Measurements from ENCODE around the gene RALGPS1. TPM values are rescaled to one million over a fixed set of nuclear protein-coding genes. Genes with fewer than 3 reads are reported as not detected.

RALGPS1 gene
- total and polyA plus RNA-seq, 2 of the 8 experiments (the other 6 are each of a cell fraction or from before 2014, with no cell fraction given) = 20.0 to 23.5 TPM

DNA sequence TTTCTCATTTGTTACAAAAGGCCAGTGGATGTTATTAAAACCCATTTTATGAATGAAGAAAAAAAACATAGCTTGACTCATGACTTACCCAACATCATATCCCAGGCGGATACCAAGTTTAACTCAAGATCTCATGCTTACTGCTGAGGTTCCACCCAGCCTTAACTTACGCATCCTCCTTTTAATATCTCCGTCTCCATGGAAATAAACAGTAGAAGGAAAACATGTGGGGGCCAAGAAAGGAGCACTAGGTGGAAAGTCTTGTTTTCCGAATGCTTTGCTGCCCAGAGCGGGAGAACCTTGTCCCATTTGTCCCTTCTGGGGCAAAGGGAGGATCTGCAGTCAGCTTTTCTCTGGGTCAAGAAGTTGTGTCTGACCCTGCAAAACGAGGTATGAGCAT is 163.8 kb downstream of the RALGPS1 start:
- WGBS, 2 experiments (ENCODE audit: extremely low coverage in 1 of 2, insufficient coverage in 1 of 2, insufficient read length in 1 of 2, insufficient replicate concordance in 2 of 2, low coverage in 1 of 2, low lambda C conversion rate in 2 of 2, missing lambda C conversion rate in 1 of 2) = 91% methylated on average over 6 of the region's 6 CpGs; no CpG with 5 or more reads in 1 of the 2 experiments
- Histone ChIP-seq H2AFZ (ENCODE audit: low read length) (no peak overlapping the region), H2BK12ac (ENCODE audit: low read depth, low read length) (no peak overlapping the region), H2BK15ac (ENCODE audit: low read length) (no peak overlapping the region), H3K4me1 (replicated peaks in 1 of 4; ENCODE audit: control insufficient read depth in 3 of 4, insufficient read depth in 4 of 4, low read length in 3 of 4) (peaks cover 18 to 30% (median 23%) of the 10 kb centered on the region in 4 experiments), H3K79me2 (ENCODE audit: control insufficient read depth in 1 of 2, insufficient read depth in 2 of 2, low read length in 2 of 2) (no peaks in the 10 kb centered on the region), H3K4ac (replicated peaks; ENCODE audit: insufficient read length, low read depth, low read length) (no peak overlapping the region), H3K4me3 (ENCODE audit: extremely low read depth in 1 of 4, insufficient read depth in 2 of 4, low read depth in 3 of 4, low read length in 4 of 4) (no peak overlapping the region), H4K20me1 (replicated peaks in 1 of 2; ENCODE audit: control insufficient read depth in 1 of 2, insufficient read depth in 2 of 2, low read length in 2 of 2) (no peaks in the 10 kb centered on the region), H4K8ac (ENCODE audit: extremely low read depth, insufficient read depth, low read length) (no peak overlapping the region), H3K9ac (replicated peaks in 1 of 4; ENCODE audit: extremely low read depth in 1 of 4, low read depth in 3 of 4, low read length in 3 of 4) (no peak overlapping the region), H3K18ac (ENCODE audit: extremely low read depth, low read length) (no peak overlapping the region), H3K9me3 (ENCODE audit: insufficient read depth in 2 of 2, low read depth in 1 of 2, low read length in 1 of 2) (no peaks in the 10 kb centered on the region), H4K5ac (ENCODE audit: insufficient read length, low read depth, low read length) (no peak overlapping the region), H2BK5ac (ENCODE audit: low read depth, low read length) (no peak overlapping the region), H3K27me3 (replicated peaks in 1 of 4; ENCODE audit: control insufficient read depth in 3 of 4, extremely low read depth in 1 of 4, insufficient read depth in 3 of 4, low read length in 3 of 4) (no peaks in the 10 kb centered on the region; a peak in 1 of 7 replicates), H2AK5ac (ENCODE audit: low read depth, low read length) (no peak overlapping the region), H3K23ac (ENCODE audit: insufficient read length) (no peak overlapping the region), H3K27ac (ENCODE audit: low read depth, low read length) (no peak overlapping the region), H3K56ac (replicated peaks; ENCODE audit: insufficient read length, low read depth, low read length) (no peak overlapping the region), H3K23me2 (ENCODE audit: low read depth, low read length) (no peaks in the 10 kb centered on the region), H4K91ac (replicated peaks; ENCODE audit: insufficient read length, low read length) (no peak overlapping the region), H2BK20ac (ENCODE audit: low read length) (no peak overlapping the region), H3K79me1 (ENCODE audit: low read depth, low read length) (0 out of 2 replicates have a peak, but pooled peaks cover 2% of the 10 kb centered on the region), H3K14ac (ENCODE audit: insufficient read length) (no peak overlapping the region), H3K4me2 (ENCODE audit: insufficient read depth in 1 of 2, low read depth in 2 of 2, low read length in 2 of 2) (no peak overlapping the region), H2BK120ac (replicated peaks; ENCODE audit: low read depth, low read length) (no peak overlapping the region), H3K36me3 (ENCODE audit: control insufficient read depth in 2 of 4, insufficient read depth in 4 of 4, low read length in 3 of 4) (0 out of 8 replicates have a peak, but pooled peaks cover 0 to 2% (median 0%) of the 10 kb centered on the region in 4 experiments)
- no peak for FAIRE-seq
- no peak for DNase-seq (ENCODE audit: low read depth in 1 of 2, low spot score in 2 of 2)
- CTCF ChIA-PET (ENCODE audit: partially characterized antibody) = interaction anchor here (0.9 to 2.4 kb wide), 4 partner anchors 18 to 138 kb away, joined by 3 to 7 read pairs (median 4); no protein-coding TSS in a partner anchor
- POLR2A ChIA-PET (ENCODE audit: partially characterized antibody) = no interaction called here
- TF ChIP-seq SIRT6 (IDR thresholded peaks at IDR 0.05; ENCODE audit: low read length) (no peak), SUZ12 (IDR thresholded peaks at IDR 0.05; ENCODE audit: low read length) (no peak), EP300 (IDR thresholded peaks at IDR 0.05; ENCODE audit: borderline replicate concordance in 1 of 2, low read depth in 2 of 2, low read length in 2 of 2) (no peak), TEAD4 (IDR thresholded peaks at IDR 0.05; ENCODE audit: low read depth, low read length) (no peak), TAF7 (optimal IDR thresholded peaks at IDR 0.05; ENCODE audit: borderline replicate concordance, low read depth, low read length) (no peak), SAP30 (IDR thresholded peaks at IDR 0.05; ENCODE audit: insufficient read depth, insufficient replicate concordance, low read length) (no peak), FOSL1 (IDR thresholded peaks at IDR 0.05; ENCODE audit: insufficient read depth, low read depth, low read length) (no peak), TCF12 (IDR thresholded peaks at IDR 0.05; ENCODE audit: low read depth, low read length) (no peak)

All from H1 (cell line).